HepG2 (cell line): ENCODE measurements around the gene GPATCH3. TPM values are rescaled to one million over a fixed set of nuclear protein-coding genes. Genes with fewer than 3 reads are reported as not detected.

Source experiments
- AGO2 ChIP-seq: fragments of 200-400 bp; formaldehyde crosslinking; optimal IDR thresholded peaks from 2 replicates; pipeline ENCODE3; 2017; ENCODE audit warnings: mild to moderate bottlenecking, low read depth, low read length, moderate library complexity
- FOXP4 ChIP-seq: sonication (generic); formaldehyde crosslinking; IDR thresholded peaks from 2 replicates; pipeline ENCODE4 v1.4.0; 2020; ENCODE audit warnings: missing genetic modification reagents
- HOXA9 ChIP-seq: sonication (generic); formaldehyde crosslinking; IDR thresholded peaks from 2 replicates; pipeline ENCODE4 v1.8.1; 2022; ENCODE audit warnings: missing genetic modification reagents, mild to moderate bottlenecking, moderate library complexity, borderline replicate concordance
- JUND ChIP-seq: sonication (generic); formaldehyde crosslinking; IDR thresholded peaks from 2 replicates; pipeline ENCODE4 v1.8.0; 2022; ENCODE audit warnings: mild to moderate bottlenecking, missing genetic modification reagents
- KLF9 ChIP-seq: IDR thresholded peaks from 2 replicates; pipeline ENCODE4 v1.6.1; 2016; ENCODE audit warnings: low read depth
- MATR3 ChIP-seq: sonication (generic); formaldehyde crosslinking; IDR thresholded peaks from 2 replicates; pipeline ENCODE4 v1.4.0; 2020; ENCODE audit warnings: missing genetic modification reagents
- MIER2 ChIP-seq: IDR thresholded peaks from 2 replicates; pipeline ENCODE4 v1.6.1; 2016; ENCODE audit warnings: missing biosample characterization, missing genetic modification reagents
- MIER3 ChIP-seq: IDR thresholded peaks from 2 replicates; pipeline ENCODE4 v1.6.1; 2016; ENCODE audit warnings: missing compliant biosample characterization, borderline replicate concordance
- NFIB ChIP-seq: sonication (generic); formaldehyde crosslinking; IDR thresholded peaks from 2 replicates; pipeline ENCODE4 v1.9.0; 2021; ENCODE audit warnings: missing genetic modification reagents, mild to moderate bottlenecking, borderline replicate concordance
- RBAK ChIP-seq: sonication (generic); formaldehyde crosslinking; IDR thresholded peaks from 2 replicates; pipeline ENCODE4 v1.5.1; 2020; ENCODE audit warnings: mild to moderate bottlenecking, missing genetic modification reagents
- SP2 ChIP-seq: sonication (generic); formaldehyde crosslinking; IDR thresholded peaks from 2 replicates; pipeline ENCODE4 v1.5.1; 2020; ENCODE audit warnings: mild to moderate bottlenecking, missing genetic modification reagents
- THAP8 ChIP-seq: sonication (generic); formaldehyde crosslinking; IDR thresholded peaks from 2 replicates; pipeline ENCODE4 v1.5.1; 2020; ENCODE audit warnings: missing genetic modification reagents, mild to moderate bottlenecking, borderline replicate concordance
- TOPORS ChIP-seq: sonication (generic); formaldehyde crosslinking; IDR thresholded peaks from 2 replicates; pipeline ENCODE4 v1.8.0; 2023; ENCODE audit warnings: mild to moderate bottlenecking, missing genetic modification reagents
- ZBTB42 ChIP-seq: sonication (generic); formaldehyde crosslinking; IDR thresholded peaks from 2 replicates; pipeline ENCODE4 v1.5.0; 2020; ENCODE audit warnings: mild to moderate bottlenecking, missing genetic modification reagents
- ZBTB44 ChIP-seq: sonication (generic); formaldehyde crosslinking; IDR thresholded peaks from 2 replicates; pipeline ENCODE4 v1.4.0; 2020; ENCODE audit warnings: missing genetic modification reagents
- ZFP82 ChIP-seq: sonication (generic); formaldehyde crosslinking; IDR thresholded peaks from 2 replicates; pipeline ENCODE4 v1.5.1; 2020; ENCODE audit warnings: mild to moderate bottlenecking, missing genetic modification reagents, borderline replicate concordance
- ZMYM2 ChIP-seq: sonication (generic); formaldehyde crosslinking; IDR thresholded peaks from 2 replicates; pipeline ENCODE4 v1.8.0; 2022; ENCODE audit warnings: mild to moderate bottlenecking, missing genetic modification reagents
- ZNF263 ChIP-seq: sonication (generic); formaldehyde crosslinking; IDR thresholded peaks from 2 replicates; pipeline ENCODE4 v1.4.0; 2020; ENCODE audit warnings: missing genetic modification reagents
- ZNF460 ChIP-seq: sonication (generic); formaldehyde crosslinking; IDR thresholded peaks from 2 replicates; pipeline ENCODE4 v1.5.1; 2020; ENCODE audit warnings: missing genetic modification reagents, mild to moderate bottlenecking, borderline replicate concordance
- ZNF503 ChIP-seq: sonication (generic); formaldehyde crosslinking; IDR thresholded peaks from 2 replicates; pipeline ENCODE4 v1.4.0; 2020; ENCODE audit warnings: missing genetic modification reagents
- ZNF543 ChIP-seq: sonication (generic); formaldehyde crosslinking; IDR thresholded peaks from 2 replicates; pipeline ENCODE4 v1.4.0; 2020; ENCODE audit warnings: mild to moderate bottlenecking, missing genetic modification reagents
- ZNF556 ChIP-seq: sonication (generic); formaldehyde crosslinking; IDR thresholded peaks from 2 replicates; pipeline ENCODE4 v1.4.0; 2020; ENCODE audit warnings: mild to moderate bottlenecking, missing genetic modification reagents, borderline replicate concordance
- ZNF564 ChIP-seq: sonication (generic); formaldehyde crosslinking; IDR thresholded peaks from 2 replicates; pipeline ENCODE4 v1.8.1; 2023; ENCODE audit warnings: mild to moderate bottlenecking, missing genetic modification reagents
- ZNF678 ChIP-seq: sonication (generic); formaldehyde crosslinking; IDR thresholded peaks from 2 replicates; pipeline ENCODE4 v1.4.0; 2020; ENCODE audit warnings: mild to moderate bottlenecking, missing genetic modification reagents
- polyA plus RNA-seq, 8 experiments: library from polyadenylated mRNA; depleted of rRNA in 3 of 8; stranded (reverse) in 7 of 8; unstranded in 1 of 8; fragments of >200 nt; fragmentation: Illumina TruSeq in 4 of 8; extraction: Trizol in 4 of 8; gene quantifications; 2 replicates each; pipeline versions ENCODE4 v1.2.1 to v1.2.3, GENCODE V29; 2011 to 2016; ENCODE audit warnings: low read depth in 4 of 8, missing spikeins in 1 of 8, mixed read lengths in 1 of 8; ENCODE audit not compliant: insufficient read depth in 1 of 8
- total RNA-seq, 5 experiments: library from RNA; depleted of rRNA; stranded (reverse); fragments of >200 nt; fragmentation: Illumina TruSeq; extraction: Trizol; gene quantifications; 2 replicates each; pipeline ENCODE4 v1.2.3, GENCODE V29; 2016; ENCODE audit warnings: low read depth in 1 of 5

Gene GPATCH3
- total and polyA plus RNA-seq, 2 of the 13 experiments (the other 11 are each of a cell fraction or from before 2014, with no cell fraction given) = 8.3 to 11.0 TPM

GRCh38 chr1:26921540-26922430 lies 21.5 kb upstream of the GPATCH3 start, which contains the start of gene NUDC (continued):
- TF ChIP-seq MATR3 (CRISPR knock-in tag) = no peak
- TF ChIP-seq ZNF564 (CRISPR knock-in tag) = peak; percentile 65
- TF ChIP-seq NFIB (CRISPR knock-in tag) = no peak
- TF ChIP-seq MIER2 (CRISPR knock-in tag) = no peak
- peak; percentile 97 for TF ChIP-seq SP2 (CRISPR knock-in tag)
- TF ChIP-seq MIER3 (CRISPR knock-in tag) = no peak
- no peak for TF ChIP-seq JUND (CRISPR knock-in tag)
- peak; percentile 7; the same call in 1 of the 2 replicates for TF ChIP-seq FOXP4 (CRISPR knock-in tag)
- TF ChIP-seq ZFP82 (CRISPR knock-in tag) = 0 out of 2 replicates have a peak, but pooled peaks have one; percentile 42
- peak; percentile 95 for TF ChIP-seq AGO2
- TF ChIP-seq ZBTB44 (CRISPR knock-in tag) = 0 out of 2 replicates have a peak, but pooled peaks have one; percentile 32
- TF ChIP-seq RBAK (CRISPR knock-in tag) = no peak
- TF ChIP-seq ZNF678 (CRISPR knock-in tag) = peak; percentile 70
- TF ChIP-seq ZNF503 (CRISPR knock-in tag) = peak; percentile 56; the same call in 1 of the 2 replicates
- 0 out of 2 replicates have a peak, but pooled peaks have one; percentile 86 for TF ChIP-seq THAP8 (CRISPR knock-in tag)
- peak; percentile 61 for TF ChIP-seq ZMYM2
- TF ChIP-seq ZNF263 (CRISPR knock-in tag) = peak; percentile 47; the same call in 1 of the 2 replicates
- TF ChIP-seq ZBTB42 (CRISPR knock-in tag) = peak; percentile 82
- TF ChIP-seq ZNF556 (CRISPR knock-in tag) = no peak
- no peak for TF ChIP-seq KLF9 (CRISPR knock-in tag)
- TF ChIP-seq ZNF460 = no peak
- TF ChIP-seq ZNF543 = no peak; the same call in 1 of the 2 replicates
- peak; percentile 77; the same call in 1 of the 2 replicates for TF ChIP-seq HOXA9 (CRISPR knock-in tag)
- TF ChIP-seq TOPORS (CRISPR knock-in tag) = peak; percentile 85
